OCI-LY1 (cell line): ENCODE results near the gene BEND7.

ENCODE experiments used
- H2AFZ ChIP-seq: fragments of 200-600 bp; sonication (generic), shearing (Covaris generic); 2 replicates; pipeline ENCODE4 v1.6.0; 2014; ENCODE audit warnings: antibody characterized with exemption, mild to moderate bottlenecking, low read length
- H3F3A ChIP-seq: fragments of 200-600 bp; sonication (generic), shearing (Covaris generic); 2 replicates; pipeline ENCODE4 v1.6.0; 2014; ENCODE audit warnings: mild to moderate bottlenecking, antibody characterized with exemption, low read length, moderate library complexity; ENCODE audit not compliant: insufficient read depth
- H3K27ac ChIP-seq: fragments of 200-600 bp; sonication (generic); 2 replicates; pipeline ENCODE4 v1.5.1; 2014; ENCODE audit warnings: low read length, mixed run types, mild to moderate bottlenecking, low read depth; ENCODE audit not compliant: poor library complexity, severe bottlenecking
- H3K27me3 ChIP-seq: fragments of 200-600 bp; sonication (generic); 2 replicates; pipeline ENCODE4 v1.6.0; 2014; ENCODE audit warnings: antibody characterized with exemption, mild to moderate bottlenecking, low read length, moderate library complexity; ENCODE audit not compliant: insufficient read depth
- H3K36me3 ChIP-seq: fragments of 200-600 bp; sonication (generic); 2 replicates; pipeline ENCODE4 v1.6.1; 2014; ENCODE audit warnings: mild to moderate bottlenecking, antibody characterized with exemption, low read length, moderate library complexity, mixed read lengths; ENCODE audit not compliant: insufficient read depth
- H3K4me1 ChIP-seq: fragments of 200-600 bp; sonication (generic); 2 replicates; pipeline ENCODE4 v1.5.1; 2014; ENCODE audit warnings: mild to moderate bottlenecking, low read length, moderate library complexity; ENCODE audit not compliant: insufficient read depth, severe bottlenecking
- H3K4me2 ChIP-seq: fragments of 200-600 bp; sonication (generic), shearing (Covaris generic); 2 replicates; pipeline ENCODE4 v1.6.1; 2014; ENCODE audit warnings: low read length
- H3K4me3 ChIP-seq: fragments of 200-600 bp; sonication (generic); 2 replicates; pipeline ENCODE4 v1.5.1; 2014; ENCODE audit warnings: low read length, low read depth, mild to moderate bottlenecking, mixed read lengths; ENCODE audit not compliant: poor library complexity, severe bottlenecking
- H3K79me2 ChIP-seq: fragments of 200-600 bp; shearing (Covaris generic); 2 replicates; pipeline ENCODE4 v1.6.1; 2016; ENCODE audit warnings: mixed run types, low read length, mixed read lengths; ENCODE audit not compliant: insufficient read depth
- H3K9ac ChIP-seq: fragments of 200-600 bp; sonication (generic), shearing (Covaris generic); 2 replicates; pipeline ENCODE4 v1.6.1; 2014; ENCODE audit warnings: mild to moderate bottlenecking, low read length, mixed read lengths
- H3K9me2 ChIP-seq: fragments of 200-600 bp; sonication (generic), shearing (Covaris generic); 2 replicates; pipeline ENCODE4 v1.6.1; 2014; ENCODE audit warnings: low read depth, mild to moderate bottlenecking, low read length, mixed read lengths
- H3K9me3 ChIP-seq: fragments of 200-600 bp; shearing (Covaris generic); 2 replicates; pipeline ENCODE4 v1.6.1; 2014; ENCODE audit warnings: low read length, mixed read lengths
- H4K20me1 ChIP-seq: fragments of 200-600 bp; sonication (generic), shearing (Covaris generic); 2 replicates; pipeline ENCODE4 v1.6.0; 2016; ENCODE audit warnings: mild to moderate bottlenecking, low read length; ENCODE audit not compliant: insufficient read depth
- CTCF ChIP-seq: fragments of 200-600 bp; sonication (generic), shearing (Covaris generic); IDR thresholded peaks from 2 replicates; pipeline ENCODE4 v1.5.1; 2017; ENCODE audit warnings: mild to moderate bottlenecking, antibody characterized with exemption, low read length, moderate library complexity, mixed read lengths
- EZH2 ChIP-seq: fragments of 200-600 bp; sonication (generic), shearing (Covaris generic); IDR thresholded peaks from 2 replicates; pipeline ENCODE4 v1.8.0; 2017; ENCODE audit warnings: borderline replicate concordance, mixed run types, mild to moderate bottlenecking, antibody characterized with exemption, low read length, moderate library complexity, mixed read lengths

The BEND7 gene

GRCh38 chr10:13453896-13454295, 74.9 kb downstream of the BEND7 start:
- H3K36me3 ChIP-seq = no peaks in the 10 kb centered on the region
- H4K20me1 ChIP-seq = no peaks in the 10 kb centered on the region
- no peak overlapping the region for H3K9ac ChIP-seq
- H3K4me2 ChIP-seq = no peak overlapping the region
- H3K9me3 ChIP-seq = no peaks in the 10 kb centered on the region
- no peaks in the 10 kb centered on the region for H3K9me2 ChIP-seq
- no peak overlapping the region for H2AFZ ChIP-seq
- no peak overlapping the region for H3K4me3 ChIP-seq
- TF ChIP-seq EZH2 = no peak
- no peak for TF ChIP-seq CTCF
- no peaks in the 10 kb centered on the region for H3K4me1 ChIP-seq
- no peaks in the 10 kb centered on the region for H3K79me2 ChIP-seq
- H3F3A ChIP-seq = no peaks in the 10 kb centered on the region
- H3K27me3 ChIP-seq = no peaks in the 10 kb centered on the region
- H3K27ac ChIP-seq = no peak overlapping the region

DNA sequence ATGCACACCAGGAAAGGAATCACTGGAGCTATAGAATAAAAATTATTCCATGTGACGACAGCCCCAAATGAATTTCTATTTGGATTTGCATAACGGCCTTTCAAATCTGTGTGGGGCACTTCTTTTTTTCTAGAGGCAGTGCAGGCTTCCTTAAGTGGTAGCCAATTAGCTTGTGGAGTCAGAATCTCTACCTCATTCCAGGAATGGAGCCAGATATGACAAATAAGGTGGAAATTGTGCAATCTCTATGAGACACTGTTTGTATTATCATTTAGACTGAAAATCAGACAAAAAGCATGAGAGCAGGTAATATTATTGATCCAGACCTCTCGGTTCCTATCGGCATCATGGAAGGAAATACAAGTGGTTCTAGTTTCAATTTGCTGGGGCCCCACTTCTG, 78.7 kb downstream of the BEND7 start:
- no peak overlapping the region for H3K4me2 ChIP-seq
- H3K36me3 ChIP-seq = no peaks in the 10 kb centered on the region

DNA sequence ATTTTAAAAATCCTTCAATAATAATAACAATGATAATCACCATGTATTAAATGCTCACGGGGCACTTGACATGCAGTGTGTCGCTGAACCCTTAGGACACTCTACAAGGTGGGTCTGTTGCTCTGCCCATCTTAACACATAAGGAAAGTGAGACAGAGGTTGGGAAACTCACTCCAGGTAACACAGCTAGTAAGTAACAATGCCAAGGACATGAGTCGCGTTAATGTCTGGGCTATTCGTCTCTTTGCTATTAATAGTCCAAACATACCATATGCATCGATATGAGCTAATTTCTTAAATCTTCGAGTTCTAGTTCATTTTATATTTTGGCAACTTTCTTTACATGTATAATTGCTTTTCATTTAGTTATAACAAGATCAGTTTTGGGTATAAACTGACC, 79.5 kb downstream of the BEND7 start:
- Histone ChIP-seq H3K4me3 (no peak overlapping the region), H3K27me3 (no peaks in the 10 kb centered on the region), H3K27ac (no peak overlapping the region), H3K9me2 (no peaks in the 10 kb centered on the region), H3K9me3 (no peaks in the 10 kb centered on the region), H3K36me3 (no peaks in the 10 kb centered on the region), H3K79me2 (no peaks in the 10 kb centered on the region), H3K4me1 (no peaks in the 10 kb centered on the region), H3F3A (no peaks in the 10 kb centered on the region), H3K4me2 (no peak overlapping the region), H4K20me1 (no peaks in the 10 kb centered on the region), H2AFZ (no peak overlapping the region), H3K9ac (no peak overlapping the region)
- TF ChIP-seq CTCF (no peak), EZH2 (no peak)

More for the DNA sequence above, 78.7 kb downstream of the BEND7 start:
- H2AFZ ChIP-seq = no peak overlapping the region
- no peak overlapping the region for H3K4me3 ChIP-seq
- H3K9ac ChIP-seq = no peak overlapping the region
- no peaks in the 10 kb centered on the region for H3K9me3 ChIP-seq
- H3K79me2 ChIP-seq = no peaks in the 10 kb centered on the region
- H3K27ac ChIP-seq = no peak overlapping the region
- no peaks in the 10 kb centered on the region for H3F3A ChIP-seq
- H3K27me3 ChIP-seq = no peaks in the 10 kb centered on the region
- no peak for TF ChIP-seq CTCF
- TF ChIP-seq EZH2 = no peak
- no peaks in the 10 kb centered on the region for H3K9me2 ChIP-seq
- no peaks in the 10 kb centered on the region for H4K20me1 ChIP-seq
- H3K4me1 ChIP-seq = no peaks in the 10 kb centered on the region
